Thyroid gland (tissue), 4 donors: ENCODE data around the gene SLC6A1. TPM values are rescaled to one million over a fixed set of nuclear protein-coding genes. Genes with fewer than 3 reads are reported as not detected.

Experiments used
- DNase-seq, 2 donors: peaks; one replicate each; pipeline ENCODE4 v3.0.0-alpha.2; 2019
- H3K27ac ChIP-seq, 3 donors: fragments of 200-600 bp; sonication (generic); 1 replicate in 2 of 3; 2 replicates in 1 of 3; pipeline ENCODE4 v1.5.1; 2016 to 2019; ENCODE audit warnings: mild to moderate bottlenecking in 1 of 3, moderate library complexity in 1 of 3
- H3K27me3 ChIP-seq: fragments of 200-600 bp; sonication (generic); one replicate; pipeline ENCODE4 v1.5.1; 2019
- H3K36me3 ChIP-seq, 2 donors: fragments of 200-600 bp; sonication (generic); one replicate each; pipeline ENCODE4 v1.5.1; 2016 to 2019
- H3K4me1 ChIP-seq, 2 donors: fragments of 200-600 bp; sonication (generic); one replicate each; pipeline ENCODE4 v1.5.1; 2017 to 2019
- H3K4me3 ChIP-seq, 3 donors: fragments of 200-600 bp; sonication (generic); replicated peaks in 1 of 3; 1 replicate in 2 of 3; 2 replicates in 1 of 3; pipeline ENCODE4 v1.5.1; 2016; ENCODE audit warnings: mild to moderate bottlenecking in 1 of 3
- H3K9me3 ChIP-seq: fragments of 200-600 bp; sonication (generic); one replicate; pipeline ENCODE4 v1.5.1; 2017
- CTCF ChIP-seq, 6 experiments: fragments of 200-600 bp in 3 of 6; fragments of 450-650 bp in 3 of 6; sonication (generic) in 3 of 6; IDR thresholded peaks; one replicate each; pipeline ENCODE4 v1.5.1; 2016 to 2019; ENCODE audit warnings: antibody characterized with exemption in 6 of 6, mild to moderate bottlenecking in 2 of 6, inconsistent platforms in 1 of 6, moderate library complexity in 1 of 6
- POLR2A ChIP-seq, 2 donors: fragments of 450-650 bp; IDR thresholded peaks; one replicate each; pipeline ENCODE4 v1.6.1; 2017; ENCODE audit warnings: antibody characterized with exemption in 2 of 2, mild to moderate bottlenecking in 2 of 2, moderate library complexity in 1 of 2
- WGBS, 2 donors: methylation state at CpG; one replicate each; pipeline ENCODE4 v1.1.5; 2017; 5-methylcytosine and 5-hydroxymethylcytosine counted together
- intact Hi-C: fragments of 100-400 bp; cut with DNase I; formaldehyde crosslinking; loops from one replicate; pipeline ENCODE4 v1.15.1; 2023
- total RNA-seq, 4 donors: library from RNA; depleted of rRNA; stranded (reverse); fragments of >200 nt; gene quantifications; one replicate each; pipeline ENCODE4 v1.2.3, GENCODE V29; 2016

SLC6A1 gene
- total RNA-seq, 4 donors from 2014 or later = 0.27 to 1.3 TPM; not detected in 2

GRCh38 chr3:11088831-11089230 is 96.3 kb downstream of the SLC6A1 start:
- no peak for DNase-seq
- H3K4me3 ChIP-seq = no peak overlapping the region
- H3K27ac ChIP-seq = no peak overlapping the region
- intact Hi-C loops = no loop called here
- 85 to 86% methylated on average over 4 of the region's 4 CpGs for WGBS, 2 donors
- H3K36me3 ChIP-seq = no peaks in the 10 kb centered on the region
- no peaks in the 10 kb centered on the region for H3K27me3 ChIP-seq
- no peaks in the 10 kb centered on the region for H3K9me3 ChIP-seq
- H3K4me1 ChIP-seq = no peaks in the 10 kb centered on the region
- no peak for TF ChIP-seq CTCF (IDR thresholded peaks at IDR 0.05)
- no peak for TF ChIP-seq POLR2A (IDR thresholded peaks at IDR 0.05)

Other genes starting within 250 kb of the SLC6A1 start
- not detected for gene SLC6A11, start 176.5 kb upstream of the SLC6A1 start, total RNA-seq
- gene HRH1, start 161.7 kb downstream of the SLC6A1 start, total RNA-seq = 1 to 10 TPM in 3 of 4 donors, not detected in 1; 1.9 to 2.6 (median 2.4) TPM